Chondrocyte (in vitro differentiated cells): ENCODE results near the gene KCNJ10. TPM values are rescaled to one million over a fixed set of nuclear protein-coding genes. Genes with fewer than 3 reads are reported as not detected.

Experiments used
- DNase-seq: peaks from one replicate; pipeline ENCODE4 v3.0.0; 2021; ENCODE audit warnings: mixed read lengths, low spot score
- H3K27ac Mint-ChIP-seq: one replicate; pipeline ENCODE4 v1.8.0; 2021; ENCODE audit warnings: mild to moderate bottlenecking, moderate library complexity, mixed read lengths; ENCODE audit not compliant: unreplicated experiment
- H3K27me3 Mint-ChIP-seq: 2 replicates; pipeline ENCODE4 v1.8.0; 2021; ENCODE audit warnings: low read depth, mixed read lengths
- H3K36me3 Mint-ChIP-seq: 2 replicates; pipeline ENCODE4 v1.8.0; 2021; ENCODE audit warnings: low read depth, mixed read lengths
- H3K4me1 Mint-ChIP-seq: 2 replicates; pipeline ENCODE4 v1.8.0; 2021; ENCODE audit warnings: low read depth, mild to moderate bottlenecking, mixed read lengths
- H3K4me3 Mint-ChIP-seq: one replicate; pipeline ENCODE4 v1.8.0; 2021; ENCODE audit warnings: mild to moderate bottlenecking, moderate library complexity, mixed read lengths; ENCODE audit not compliant: unreplicated experiment
- H3K9me3 Mint-ChIP-seq: 2 replicates; pipeline ENCODE4 v1.8.0; 2021; ENCODE audit warnings: low read depth, mixed read lengths
- CTCF ChIP-seq: fragments of 200-600 bp; sonication (generic); IDR thresholded peaks from 2 replicates; pipeline ENCODE4 v1.5.0; 2021; ENCODE audit warnings: antibody characterized with exemption, mild to moderate bottlenecking, moderate library complexity
- total RNA-seq: library from RNA; stranded (reverse); gene quantifications from 3 replicates; pipeline ENCODE4 v1.2.1, GENCODE V29; 2021

KCNJ10 gene
- total RNA-seq, 1 donor from 2014 or later: not detected

- no peaks in the 10 kb centered on the region for H3K9me3 Mint-ChIP-seq
- peaks cover 66% of the 10 kb centered on the region for H3K27me3 Mint-ChIP-seq
- no peak overlapping the region for H3K27ac Mint-ChIP-seq
- peak; percentile 82 for TF ChIP-seq CTCF
- H3K36me3 Mint-ChIP-seq: no peaks in the 10 kb centered on the region
- H3K4me1 Mint-ChIP-seq: peaks cover 9% of the 10 kb centered on the region
- H3K4me3 Mint-ChIP-seq: peak overlapping the region; percentile 43
- no peak for DNase-seq
These were observed 23.4 kb downstream of the KCNJ10 start for GRCh38 chr1:160046494-160047110.

GRCh38 chr1:160045653-160046052 is 24.3 kb downstream of the KCNJ10 start:
- Mint-ChIP-seq H3K27me3 (peaks cover 65% of the 10 kb centered on the region), H3K36me3 (no peaks in the 10 kb centered on the region), H3K27ac (no peak overlapping the region), H3K4me1 (peaks cover 9% of the 10 kb centered on the region), H3K4me3 (no peak overlapping the region), H3K9me3 (no peaks in the 10 kb centered on the region)
- TF ChIP-seq CTCF: no peak
- no peak for DNase-seq

GRCh38 chr1:160043543-160043942 is 26.4 kb downstream of the KCNJ10 start:
- Mint-ChIP-seq H3K27ac (no peak overlapping the region), H3K9me3 (no peaks in the 10 kb centered on the region), H3K27me3 (peaks cover 68% of the 10 kb centered on the region), H3K36me3 (no peaks in the 10 kb centered on the region), H3K4me1 (peaks cover 9% of the 10 kb centered on the region), H3K4me3 (no peak overlapping the region)
- no peak for DNase-seq
- no peak for TF ChIP-seq CTCF

- Mint-ChIP-seq H3K27ac (no peak overlapping the region), H3K36me3 (no peaks in the 10 kb centered on the region), H3K4me1 (no peaks in the 10 kb centered on the region), H3K4me3 (no peak overlapping the region), H3K27me3 (peaks cover 60% of the 10 kb centered on the region), H3K9me3 (no peaks in the 10 kb centered on the region)
- no peak for TF ChIP-seq CTCF
- no peak for DNase-seq
These were observed 29.5 kb downstream of the KCNJ10 start for GRCh38 chr1:160040476-160040875.

GRCh38 chr1:160032165-160032820 is 37.7 kb downstream of the KCNJ10 start:
- no peak for DNase-seq
- TF ChIP-seq CTCF: no peak
- H3K4me1 Mint-ChIP-seq: peaks cover 20% of the 10 kb centered on the region

More at GRCh38 chr1:160032165-160032820, 37.7 kb downstream of the KCNJ10 start:
- Mint-ChIP-seq H3K27ac (peak overlapping the region; percentile 86), H3K36me3 (peaks cover under 1% of the 10 kb centered on the region), H3K27me3 (peaks cover 24% of the 10 kb centered on the region), H3K9me3 (no peaks in the 10 kb centered on the region), H3K4me3 (peak overlapping the region; percentile 97)
